NCI-H510A treated with DMSO at 0.1 percent for 48 hours (cell line): ENCODE data around the gene NDUFS3.
"Not testable (repeated sequence)": the region's sequence is repeated elsewhere in the genome, so short reads cannot be mapped to it uniquely, and the experiment has no call there.

Source experiments
- DNase-seq: peaks from one replicate; lab custom pipeline; 2025; lab: John Stamatoyannopoulos, UW

The NDUFS3 gene

GRCh38 chr11:47560426-47560825, 18.4 kb upstream of the NDUFS3 start:
- no peak for DNase-seq

- DNase-seq, result not testable (repeated sequence)
Observed at GRCh38 chr11:47562393-47562792, 16.5 kb upstream of the NDUFS3 start.

GRCh38 chr11:47564366-47564765, 14.5 kb upstream of the NDUFS3 start:
- DNase-seq, result not testable (repeated sequence)

GRCh38 chr11:47564933-47565339, 13.9 kb upstream of the NDUFS3 start:
- no peak for DNase-seq

GRCh38 chr11:47565340-47566148, 13.3 kb upstream of the NDUFS3 start, which contains the start of gene PTPMT1:
TSS of gene PTPMT1 (plus strand) at chr11:47565599. CDS start at chr11:47565623, 24 bp downstream.
- no peak for DNase-seq

GRCh38 chr11:47566149-47566698, 12.7 kb upstream of the NDUFS3 start:
- no peak for DNase-seq

- DNase-seq, result no peak
Observed at GRCh38 chr11:47569646-47570045, 9.2 kb upstream of the NDUFS3 start.

- no peak for DNase-seq
Observed at GRCh38 chr11:47570651-47571356, 8.1 kb upstream of the NDUFS3 start.

- DNase-seq, result no peak
Observed at GRCh38 chr11:47571357-47571729, 7.5 kb upstream of the NDUFS3 start.

- DNase-seq, result no peak
Observed at GRCh38 chr11:47571895-47572294, 7.0 kb upstream of the NDUFS3 start.

GRCh38 chr11:47572715-47573255, 6.1 kb upstream of the NDUFS3 start:
- no peak for DNase-seq

GRCh38 chr11:47573321-47573720, 5.6 kb upstream of the NDUFS3 start:
- no peak for DNase-seq

GRCh38 chr11:47577460-47578041, 1.3 kb upstream of the NDUFS3 start:
- no peak for DNase-seq

- DNase-seq, result no peak
Observed at GRCh38 chr11:47583844-47584243, 5.0 kb downstream of the NDUFS3 start.

- no peak for DNase-seq
Observed at GRCh38 chr11:47586098-47586855, 7.4 kb downstream of the NDUFS3 start, which contains the start of gene FAM180B. TSS of gene FAM180B (plus strand) at chr11:47586678. CDS start at chr11:47586769, 91 bp downstream.

- DNase-seq, result no peak
Observed at GRCh38 chr11:47587039-47587716, 8.3 kb downstream of the NDUFS3 start.

GRCh38 chr11:47587723-47588326, 9.0 kb downstream of the NDUFS3 start:
- no peak for DNase-seq

- DNase-seq, result no peak
Observed at GRCh38 chr11:47589118-47589517, 10.2 kb downstream of the NDUFS3 start.

GRCh38 chr11:47589584-47589976, 10.7 kb downstream of the NDUFS3 start:
- DNase-seq, result no peak
